ENCODE data around the gene PTPRD. TPM values are rescaled to one million over a fixed set of nuclear protein-coding genes. Genes with fewer than 3 reads are reported as not detected.
"Not testable (repeated sequence)": the region's sequence is repeated elsewhere in the genome, so short reads cannot be mapped to it uniquely, and the experiment has no call there.

Gene PTPRD
- total RNA-seq, 4 donors from 2014 or later: 0.78 to 11.7 (median 1.6) TPM

- no peak for TF ChIP-seq POLR2A (IDR thresholded peaks at IDR 0.05)
- TF ChIP-seq, protein P1, sequence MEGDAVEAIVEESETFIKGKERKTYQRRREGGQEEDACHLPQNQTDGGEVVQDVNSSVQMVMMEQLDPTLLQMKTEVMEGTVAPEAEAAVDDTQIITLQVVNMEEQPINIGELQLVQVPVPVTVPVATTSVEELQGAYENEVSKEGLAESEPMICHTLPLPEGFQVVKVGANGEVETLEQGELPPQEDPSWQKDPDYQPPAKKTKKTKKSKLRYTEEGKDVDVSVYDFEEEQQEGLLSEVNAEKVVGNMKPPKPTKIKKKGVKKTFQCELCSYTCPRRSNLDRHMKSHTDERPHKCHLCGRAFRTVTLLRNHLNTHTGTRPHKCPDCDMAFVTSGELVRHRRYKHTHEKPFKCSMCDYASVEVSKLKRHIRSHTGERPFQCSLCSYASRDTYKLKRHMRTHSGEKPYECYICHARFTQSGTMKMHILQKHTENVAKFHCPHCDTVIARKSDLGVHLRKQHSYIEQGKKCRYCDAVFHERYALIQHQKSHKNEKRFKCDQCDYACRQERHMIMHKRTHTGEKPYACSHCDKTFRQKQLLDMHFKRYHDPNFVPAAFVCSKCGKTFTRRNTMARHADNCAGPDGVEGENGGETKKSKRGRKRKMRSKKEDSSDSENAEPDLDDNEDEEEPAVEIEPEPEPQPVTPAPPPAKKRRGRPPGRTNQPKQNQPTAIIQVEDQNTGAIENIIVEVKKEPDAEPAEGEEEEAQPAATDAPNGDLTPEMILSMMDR (IDR thresholded peaks at IDR 0.05 in 4 of 5, conservative IDR thresholded peaks at IDR 0.05 in 1 of 5): no peak
- no peak for ATAC-seq
- in situ Hi-C loops (cut with MboI; ENCODE audit: low sequenced_read_pairs in 4 of 4) (loop anchor here in 1 of 4 donors (25.0 kb wide), 1 partner anchor 108 kb away; no protein-coding TSS in a partner anchor), intact Hi-C loops (cut with DNase I; ENCODE audit: low total_unique reads) (no loop called here)
- no peak for DNase-seq
- Histone ChIP-seq H3K27me3 (no peaks in the 10 kb centered on the region), H3K27ac (no peak overlapping the region), H3K36me3 (no peaks in the 10 kb centered on the region), H3K9me3 (no peaks in the 10 kb centered on the region), H3K4me3 (no peak overlapping the region), H3K4me1 (no peaks in the 10 kb centered on the region)
Observed at GRCh38 chr9:10479172-10479571, 133.6 kb downstream of the PTPRD start.

DNA sequence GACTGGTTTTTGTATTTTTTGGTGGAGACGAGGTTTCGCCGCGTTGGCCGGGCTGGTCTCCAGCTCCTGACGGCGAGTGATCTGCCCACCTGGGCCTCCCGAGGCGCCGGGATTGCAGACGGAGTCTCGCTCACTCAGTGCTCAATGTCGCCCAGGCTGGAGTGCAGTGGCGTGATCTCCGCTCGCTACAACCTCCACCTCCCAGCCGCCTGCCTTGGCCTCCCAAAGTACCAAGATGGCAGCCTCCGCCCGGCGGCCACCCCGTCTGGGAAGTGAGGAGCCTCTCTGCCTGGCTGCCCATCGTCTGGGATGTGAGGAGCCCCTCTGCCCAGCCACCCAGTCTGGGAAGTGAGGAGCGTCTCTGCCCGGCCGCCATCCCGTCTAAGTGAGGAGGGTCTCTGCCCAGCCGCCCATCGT lies 163.6 kb downstream of the PTPRD start:
- intact Hi-C loops (cut with DNase I; ENCODE audit: low total_unique reads); H3K27me3 ChIP-seq; H3K4me3 ChIP-seq; H3K27ac ChIP-seq; H3K36me3 ChIP-seq; H3K4me1 ChIP-seq; ATAC-seq; DNase-seq; H3K9me3 ChIP-seq: not testable (repeated sequence)
- in situ Hi-C loops (cut with MboI; ENCODE audit: low sequenced_read_pairs in 4 of 4): loop anchor here in 1 of 4 donors (10.0 kb wide), 1 partner anchor 54 kb away; no protein-coding TSS in a partner anchor

- TF ChIP-seq, protein P1 (IDR thresholded peaks at IDR 0.05 in 4 of 5, conservative IDR thresholded peaks at IDR 0.05 in 1 of 5): no peak
- TF ChIP-seq POLR2A (IDR thresholded peaks at IDR 0.05): no peak
- no peaks in the 10 kb centered on the region for H3K36me3 ChIP-seq
- ATAC-seq (no peak), DNase-seq (no peak)
- no peaks in the 10 kb centered on the region for H3K27me3 ChIP-seq
- no peak overlapping the region for H3K4me3 ChIP-seq
- H3K9me3 ChIP-seq: no peaks in the 10 kb centered on the region
- no peaks in the 10 kb centered on the region for H3K4me1 ChIP-seq
- H3K27ac ChIP-seq: no peak overlapping the region
- intact Hi-C loops (cut with DNase I; ENCODE audit: low total_unique reads): no loop called here
- in situ Hi-C loops (cut with MboI; ENCODE audit: low sequenced_read_pairs in 4 of 4): loop anchor here in 1 of 4 donors (10.0 kb wide), 1 partner anchor 52 kb away; no protein-coding TSS in a partner anchor
Observed at GRCh38 chr9:10447036-10447435, 165.8 kb downstream of the PTPRD start.

- Histone ChIP-seq H3K4me1 (no peaks in the 10 kb centered on the region), H3K9me3 (no peaks in the 10 kb centered on the region), H3K27me3 (no peaks in the 10 kb centered on the region), H3K27ac (no peak overlapping the region), H3K36me3 (no peaks in the 10 kb centered on the region), H3K4me3 (no peak overlapping the region)
- in situ Hi-C loops (cut with MboI; ENCODE audit: low sequenced_read_pairs in 4 of 4) (loop anchor here in 1 of 4 donors (10.0 kb wide), 1 partner anchor 49 kb away; no protein-coding TSS in a partner anchor), intact Hi-C loops (cut with DNase I; ENCODE audit: low total_unique reads) (no loop called here)
- DNase-seq: no peak
- no peak for TF ChIP-seq POLR2A (IDR thresholded peaks at IDR 0.05)
- TF ChIP-seq, protein P1 (IDR thresholded peaks at IDR 0.05 in 4 of 5, conservative IDR thresholded peaks at IDR 0.05 in 1 of 5): no peak
- ATAC-seq: no peak
Observed at GRCh38 chr9:10443868-10444204, 169.0 kb downstream of the PTPRD start.

DNA sequence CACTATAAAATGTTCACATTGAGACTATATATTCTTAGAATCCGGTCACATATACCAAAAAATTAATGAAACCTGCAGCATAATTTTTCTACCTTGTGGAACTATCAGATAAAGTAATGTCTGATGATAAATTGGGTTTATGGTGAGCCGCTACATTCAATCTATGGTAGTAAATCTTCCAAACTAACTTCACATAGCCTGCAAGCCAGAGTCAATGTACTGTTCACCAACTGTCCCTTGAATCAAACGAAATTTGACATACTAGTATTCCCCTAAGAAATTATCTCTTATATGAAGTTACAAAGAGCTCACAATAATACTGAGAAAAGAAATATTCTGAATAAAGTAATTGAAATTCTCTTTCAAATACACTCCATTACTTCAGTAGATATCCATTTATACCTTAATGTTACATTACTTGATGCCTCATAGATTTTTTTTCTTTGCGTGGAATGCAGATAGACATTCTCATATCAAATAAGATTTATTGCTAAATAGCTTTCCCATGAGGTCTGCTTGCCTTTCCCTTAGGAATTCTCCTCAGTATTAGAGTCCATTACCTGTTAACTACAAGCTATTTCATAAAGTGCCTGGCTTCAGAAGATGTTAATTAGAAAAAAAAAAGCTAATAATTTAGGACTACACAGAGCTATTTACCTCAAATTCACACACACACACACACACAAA lies 169.5 kb downstream of the PTPRD start:
- TF ChIP-seq, protein P1 (IDR thresholded peaks at IDR 0.05 in 4 of 5, conservative IDR thresholded peaks at IDR 0.05 in 1 of 5): no peak
- ATAC-seq: no peak
- Histone ChIP-seq H3K27me3 (no peaks in the 10 kb centered on the region), H3K4me3 (no peak overlapping the region), H3K36me3 (no peaks in the 10 kb centered on the region), H3K27ac (no peak overlapping the region), H3K9me3 (no peaks in the 10 kb centered on the region), H3K4me1 (no peaks in the 10 kb centered on the region)
- in situ Hi-C loops (cut with MboI; ENCODE audit: low sequenced_read_pairs in 4 of 4): loop anchor here in 1 of 4 donors (10.0 kb wide), 1 partner anchor 49 kb away; no protein-coding TSS in a partner anchor
- DNase-seq: no peak
- intact Hi-C loops (cut with DNase I; ENCODE audit: low total_unique reads): no loop called here
